HG03565 (cell line): ENCODE measurements around the gene MT2A.

Source experiments
- ATAC-seq: cut with Tn5 transposase; IDR thresholded peaks from one replicate; pipeline ENCODE4 v1.9.1; 2021; ENCODE audit warnings: mild to moderate bottlenecking, moderate library complexity; ENCODE audit not compliant: unreplicated experiment

Gene MT2A

GRCh38 chr16:56594292-56594619 is 14.1 kb upstream of the MT2A start:
- ATAC-seq: no peak

GRCh38 chr16:56600398-56600999 is 7.9 kb upstream of the MT2A start:
- ATAC-seq: no peak

- ATAC-seq: no peak
Observed at GRCh38 chr16:56601325-56601724, 7.1 kb upstream of the MT2A start.

- ATAC-seq: no peak
Observed at GRCh38 chr16:56603589-56603988, 4.8 kb upstream of the MT2A start.

- no peak for ATAC-seq
Observed at GRCh38 chr16:56604966-56605365, 3.4 kb upstream of the MT2A start.

GRCh38 chr16:56605475-56605874 is 2.9 kb upstream of the MT2A start:
- ATAC-seq: no peak

GRCh38 chr16:56606071-56606475 is 2.3 kb upstream of the MT2A start:
- ATAC-seq: no peak

GRCh38 chr16:56606476-56607108 is 1.8 kb upstream of the MT2A start:
- ATAC-seq: no peak

GRCh38 chr16:56607109-56607618 is 1.2 kb upstream of the MT2A start:
- ATAC-seq: no peak

GRCh38 chr16:56607675-56608042 is 725 bp upstream of the MT2A start:
- no peak for ATAC-seq

GRCh38 chr16:56608876-56609462 is 585 bp downstream of the MT2A start:
- ATAC-seq: no peak

- peak; percentile 33 for ATAC-seq
Observed at GRCh38 chr16:56609463-56609921, 1.1 kb downstream of the MT2A start.

GRCh38 chr16:56610017-56610608 is 1.7 kb downstream of the MT2A start:
- no peak for ATAC-seq

- ATAC-seq: no peak
Observed at GRCh38 chr16:56610609-56611111, 2.3 kb downstream of the MT2A start.

- no peak for ATAC-seq
Observed at GRCh38 chr16:56611281-56611833, 3.0 kb downstream of the MT2A start.

GRCh38 chr16:56613706-56614105 is 5.3 kb downstream of the MT2A start:
- no peak for ATAC-seq

- no peak for ATAC-seq
Observed at GRCh38 chr16:56614549-56614991, 6.2 kb downstream of the MT2A start.

- ATAC-seq: no peak
Observed at GRCh38 chr16:56615353-56615752, 7.0 kb downstream of the MT2A start.

- ATAC-seq: no peak
Observed at GRCh38 chr16:56616608-56617211, 8.3 kb downstream of the MT2A start.

- no peak for ATAC-seq
Observed at GRCh38 chr16:56617212-56618085, 9.1 kb downstream of the MT2A start.
